GM18868 (cell line): ENCODE data around the gene GPHN.

Experiments
- ATAC-seq: cut with Tn5 transposase; IDR thresholded peaks from one replicate; pipeline ENCODE4 v1.9.1; 2021; ENCODE audit warnings: mild to moderate bottlenecking, moderate library complexity; ENCODE audit not compliant: unreplicated experiment

The GPHN gene

GRCh38 chr14:66596241-66596985, 88.5 kb downstream of the GPHN start:
- no peak for ATAC-seq

GRCh38 chr14:66600416-66600815, 92.5 kb downstream of the GPHN start:
- ATAC-seq = no peak

GRCh38 chr14:66601932-66602578, 94.1 kb downstream of the GPHN start:
- ATAC-seq = peak; percentile 79

GRCh38 chr14:66603945-66604344, 96.0 kb downstream of the GPHN start:
- no peak for ATAC-seq

GRCh38 chr14:66606826-66607225, 98.9 kb downstream of the GPHN start:
- no peak for ATAC-seq

GRCh38 chr14:66610154-66610563, 102.2 kb downstream of the GPHN start:
- no peak for ATAC-seq

- ATAC-seq = no peak
These were observed 105.4 kb downstream of the GPHN start for GRCh38 chr14:66613344-66613743.

- no peak for ATAC-seq
These were observed 112.0 kb downstream of the GPHN start for GRCh38 chr14:66619952-66620351.

- ATAC-seq = no peak
These were observed 115.9 kb downstream of the GPHN start for GRCh38 chr14:66623838-66624237.

GRCh38 chr14:66624336-66624937, 116.5 kb downstream of the GPHN start:
- peak; percentile 83 for ATAC-seq

GRCh38 chr14:66628636-66629035, 120.7 kb downstream of the GPHN start:
- ATAC-seq = no peak

GRCh38 chr14:66629499-66629898, 121.6 kb downstream of the GPHN start:
- no peak for ATAC-seq

GRCh38 chr14:66634876-66635275, 126.9 kb downstream of the GPHN start:
- ATAC-seq = no peak

- no peak for ATAC-seq
These were observed 127.5 kb downstream of the GPHN start for GRCh38 chr14:66635435-66635834.

GRCh38 chr14:66636240-66636639, 128.3 kb downstream of the GPHN start:
- no peak for ATAC-seq

- ATAC-seq = no peak
These were observed 130.7 kb downstream of the GPHN start for GRCh38 chr14:66638689-66639088.

GRCh38 chr14:66641861-66642635, 134.1 kb downstream of the GPHN start:
- ATAC-seq = no peak

- ATAC-seq = no peak
These were observed 135.4 kb downstream of the GPHN start for GRCh38 chr14:66643344-66643743.

- no peak for ATAC-seq
These were observed 137.8 kb downstream of the GPHN start for GRCh38 chr14:66645716-66646115.

GRCh38 chr14:66649498-66649897, 141.6 kb downstream of the GPHN start:
- peak; percentile 48 for ATAC-seq

GRCh38 chr14:66650491-66650911, 142.6 kb downstream of the GPHN start:
- peak; percentile 71 for ATAC-seq
